SU-DHL-6 (cell line): ENCODE measurements around the gene SH3BGRL.

Source experiments
- H2AFZ ChIP-seq: fragments of 200-600 bp; sonication (generic); 2 replicates; pipeline ENCODE4 v1.6.1; 2014; ENCODE audit warnings: low read depth, mild to moderate bottlenecking, moderate library complexity, mixed read lengths, antibody characterized with exemption, low read length; ENCODE audit not compliant: severe bottlenecking
- H3F3A ChIP-seq: fragments of 200-600 bp; shearing (Covaris generic); 2 replicates; pipeline ENCODE4 v1.6.0; 2016; ENCODE audit warnings: antibody characterized with exemption, mild to moderate bottlenecking; ENCODE audit not compliant: insufficient read depth
- H3K27ac ChIP-seq: fragments of 200-600 bp; sonication (generic); 2 replicates; pipeline ENCODE4 v1.5.1; 2016; ENCODE audit warnings: low read depth, mild to moderate bottlenecking, low read length, moderate library complexity, mixed read lengths
- H3K27me3 ChIP-seq: fragments of 200-600 bp; sonication (generic), shearing (Covaris generic); 2 replicates; pipeline ENCODE4 v1.6.0; 2014; ENCODE audit warnings: mild to moderate bottlenecking, low read length
- H3K36me3 ChIP-seq: fragments of 200-600 bp; sonication (generic); 2 replicates; pipeline ENCODE4 v1.6.1; 2014; ENCODE audit warnings: mild to moderate bottlenecking, low read length, mixed read lengths
- H3K4me2 ChIP-seq: fragments of 300-600, 200-600 bp; shearing (Covaris generic), sonication (generic); 2 replicates; pipeline ENCODE4 v1.6.0; 2014; ENCODE audit warnings: low read length, low read depth, mild to moderate bottlenecking; ENCODE audit not compliant: poor library complexity, severe bottlenecking
- H3K4me3 ChIP-seq: fragments of 200-600 bp; sonication (generic); 2 replicates; pipeline ENCODE4 v1.5.1; 2014; ENCODE audit warnings: antibody characterized with exemption, low read length, mild to moderate bottlenecking, mixed read lengths; ENCODE audit not compliant: insufficient read depth, poor library complexity, severe bottlenecking
- H3K79me2 ChIP-seq: fragments of 200-600 bp; sonication (generic); 2 replicates; pipeline ENCODE4 v1.6.1; 2014; ENCODE audit warnings: mild to moderate bottlenecking, low read length, moderate library complexity; ENCODE audit not compliant: insufficient read depth
- H3K9ac ChIP-seq: fragments of 200-600 bp; sonication (generic); 2 replicates; pipeline ENCODE4 v1.7.0; 2014; ENCODE audit warnings: mild to moderate bottlenecking, low read length
- H3K9me2 ChIP-seq: fragments of 200-600 bp; sonication (generic); replicated peaks from 2 replicates; pipeline ENCODE4 v1.6.1; 2014; ENCODE audit warnings: low read length; ENCODE audit not compliant: insufficient read depth
- H3K9me3 ChIP-seq: fragments of 200-600 bp; sonication (generic); 2 replicates; pipeline ENCODE4 v1.6.1; 2014; ENCODE audit warnings: low read length, mixed read lengths; ENCODE audit not compliant: insufficient read depth
- H4K20me1 ChIP-seq: fragments of 200-600 bp; sonication (generic); 2 replicates; pipeline ENCODE4 v1.6.1; 2014; ENCODE audit warnings: low read depth, mild to moderate bottlenecking, antibody characterized with exemption, low read length, moderate library complexity, mixed read lengths
- EZH2phosphoT487 ChIP-seq: fragments of 200-600 bp; sonication (generic), shearing (Covaris generic); conservative IDR thresholded peaks from 2 replicates; pipeline ENCODE4 v1.6.1; 2018; ENCODE audit warnings: mild to moderate bottlenecking, antibody characterized with exemption, low read length, moderate library complexity, mixed read lengths
- TF ChIP-seq, protein P1 (sequence below): fragments of 200-600 bp; sonication (generic); IDR thresholded peaks from one replicate; pipeline ENCODE4 v1.5.1; 2017; ENCODE audit warnings: antibody characterized with exemption, mild to moderate bottlenecking, low read length, moderate library complexity; ENCODE audit not compliant: insufficient read depth, poor library complexity, severe bottlenecking

SH3BGRL gene

DNA sequence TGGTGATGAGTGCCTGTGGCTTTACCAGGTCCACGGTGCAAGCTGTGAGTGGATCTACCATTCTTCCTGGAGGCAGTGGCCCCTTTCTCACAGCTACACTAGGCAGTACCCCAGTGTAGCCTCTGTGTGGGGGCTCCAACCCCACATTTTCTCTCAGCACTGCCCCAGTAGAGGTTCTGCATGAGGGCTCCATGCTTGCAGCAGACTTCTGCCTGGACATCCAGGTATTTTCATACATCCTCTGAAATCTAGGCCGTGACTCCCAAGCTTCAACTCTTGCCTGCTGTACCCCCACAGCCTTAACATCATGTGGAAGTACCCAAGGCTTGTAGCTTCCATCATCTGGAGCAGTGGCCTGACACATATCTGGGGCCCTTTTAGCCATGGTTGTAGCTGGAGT, 90.1 kb downstream of the SH3BGRL start:
- H2AFZ ChIP-seq, result no peak overlapping the region
- H3K79me2 ChIP-seq, result no peaks in the 10 kb centered on the region
- H3K4me3 ChIP-seq, result no peak overlapping the region
- H3K27ac ChIP-seq, result no peak overlapping the region
- no peak overlapping the region for H3K4me2 ChIP-seq
- H3K27me3 ChIP-seq, result no peaks in the 10 kb centered on the region
- no peaks in the 10 kb centered on the region for H4K20me1 ChIP-seq
- no peaks in the 10 kb centered on the region for H3F3A ChIP-seq
- TF ChIP-seq, protein P1, sequence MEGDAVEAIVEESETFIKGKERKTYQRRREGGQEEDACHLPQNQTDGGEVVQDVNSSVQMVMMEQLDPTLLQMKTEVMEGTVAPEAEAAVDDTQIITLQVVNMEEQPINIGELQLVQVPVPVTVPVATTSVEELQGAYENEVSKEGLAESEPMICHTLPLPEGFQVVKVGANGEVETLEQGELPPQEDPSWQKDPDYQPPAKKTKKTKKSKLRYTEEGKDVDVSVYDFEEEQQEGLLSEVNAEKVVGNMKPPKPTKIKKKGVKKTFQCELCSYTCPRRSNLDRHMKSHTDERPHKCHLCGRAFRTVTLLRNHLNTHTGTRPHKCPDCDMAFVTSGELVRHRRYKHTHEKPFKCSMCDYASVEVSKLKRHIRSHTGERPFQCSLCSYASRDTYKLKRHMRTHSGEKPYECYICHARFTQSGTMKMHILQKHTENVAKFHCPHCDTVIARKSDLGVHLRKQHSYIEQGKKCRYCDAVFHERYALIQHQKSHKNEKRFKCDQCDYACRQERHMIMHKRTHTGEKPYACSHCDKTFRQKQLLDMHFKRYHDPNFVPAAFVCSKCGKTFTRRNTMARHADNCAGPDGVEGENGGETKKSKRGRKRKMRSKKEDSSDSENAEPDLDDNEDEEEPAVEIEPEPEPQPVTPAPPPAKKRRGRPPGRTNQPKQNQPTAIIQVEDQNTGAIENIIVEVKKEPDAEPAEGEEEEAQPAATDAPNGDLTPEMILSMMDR, result no peak
- no peak for TF ChIP-seq EZH2phosphoT487
- H3K9me3 ChIP-seq, result no peaks in the 10 kb centered on the region; the same call in 1 of the 2 replicates
- no peaks in the 10 kb centered on the region for H3K36me3 ChIP-seq
- no peaks in the 10 kb centered on the region for H3K9me2 ChIP-seq
- H3K9ac ChIP-seq, result no peak overlapping the region

- Histone ChIP-seq H3F3A (no peaks in the 10 kb centered on the region), H3K9me3 (no peaks in the 10 kb centered on the region; the same call in 1 of the 2 replicates), H3K27ac (no peak overlapping the region), H3K9ac (no peak overlapping the region), H3K9me2 (no peaks in the 10 kb centered on the region), H4K20me1 (no peaks in the 10 kb centered on the region), H3K4me2 (no peak overlapping the region), H3K27me3 (no peaks in the 10 kb centered on the region), H3K79me2 (no peaks in the 10 kb centered on the region), H3K36me3 (no peaks in the 10 kb centered on the region), H2AFZ (no peak overlapping the region), H3K4me3 (no peak overlapping the region)
- TF ChIP-seq, protein P1, result no peak
- no peak for TF ChIP-seq EZH2phosphoT487
Measured at GRCh38 chrX:81294101-81294500, 92.2 kb downstream of the SH3BGRL start.

DNA sequence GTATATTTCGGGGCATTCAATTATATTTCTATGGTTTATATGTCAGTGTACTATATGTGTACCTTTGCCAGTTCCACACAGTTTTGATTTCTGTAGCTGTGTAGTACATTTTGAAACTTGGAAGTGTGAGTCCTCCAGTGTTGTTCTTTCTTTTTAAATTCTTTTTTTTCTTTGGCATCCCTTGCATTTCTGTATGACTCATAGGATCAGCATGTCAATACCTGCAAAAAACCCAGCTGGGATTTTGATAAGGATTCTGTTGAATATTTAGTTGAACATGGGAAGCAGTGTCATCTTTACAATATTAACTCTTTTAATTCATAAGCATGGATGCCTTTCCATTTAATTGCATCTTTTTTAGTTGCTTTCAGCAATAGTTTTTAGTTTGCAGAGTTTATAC, 100.0 kb downstream of the SH3BGRL start:
- Histone ChIP-seq H3K4me3 (no peak overlapping the region), H3K27ac (no peak overlapping the region), H3K27me3 (no peaks in the 10 kb centered on the region), H3K9me2 (no peaks in the 10 kb centered on the region), H3K9ac (no peak overlapping the region), H2AFZ (no peak overlapping the region), H3K4me2 (no peak overlapping the region), H3K79me2 (no peaks in the 10 kb centered on the region), H3K9me3 (no peaks in the 10 kb centered on the region), H3F3A (no peaks in the 10 kb centered on the region), H3K36me3 (no peaks in the 10 kb centered on the region), H4K20me1 (no peaks in the 10 kb centered on the region)
- TF ChIP-seq, protein P1, result no peak
- TF ChIP-seq EZH2phosphoT487, result no peak
